Amniotic stem cell (primary cell): ENCODE results near the gene HNRNPA1.
A peak's percentile ranks its signal among the peaks of the same experiment; 100 is the strongest.
"Not testable (repeated sequence)": the region's sequence is repeated elsewhere in the genome, so short reads cannot be mapped to it uniquely, and the experiment has no call there.

ENCODE experiments used
- DNase-seq: peaks from one replicate; lab custom pipeline; 2025; lab: John Stamatoyannopoulos, UW

The HNRNPA1 gene

GRCh38 chr12:54276368-54276767 lies 4.2 kb upstream of the HNRNPA1 start:
- DNase-seq, result no peak

GRCh38 chr12:54277823-54278276 lies 2.7 kb upstream of the HNRNPA1 start:
- no peak for DNase-seq

- no peak for DNase-seq
Measured at GRCh38 chr12:54279227-54279631, 1.3 kb upstream of the HNRNPA1 start.

- DNase-seq, result peak; percentile 99
Measured at GRCh38 chr12:54279632-54280467, 676 bp upstream of the HNRNPA1 start, which contains the start of gene CBX5. Gene CBX5 (minus strand): TSS chr12:54280122. CDS start chr12:54257650, 22,472 bp downstream.

GRCh38 chr12:54281261-54281638 lies 724 bp downstream of the HNRNPA1 start:
- not testable (repeated sequence) for DNase-seq

GRCh38 chr12:54281694-54282093 lies 1.2 kb downstream of the HNRNPA1 start:
- DNase-seq, result not testable (repeated sequence)

GRCh38 chr12:54282949-54283593 lies 2.5 kb downstream of the HNRNPA1 start:
- DNase-seq, result no peak

- not testable (repeated sequence) for DNase-seq
Measured at GRCh38 chr12:54284070-54284780, 3.7 kb downstream of the HNRNPA1 start.

- DNase-seq, result no peak
Measured at GRCh38 chr12:54285150-54286041, 4.9 kb downstream of the HNRNPA1 start.

- DNase-seq, result no peak
Measured at GRCh38 chr12:54286042-54287030, 5.8 kb downstream of the HNRNPA1 start.

- no peak for DNase-seq
Measured at GRCh38 chr12:54287261-54288157, 7.0 kb downstream of the HNRNPA1 start.

- DNase-seq, result no peak
Measured at GRCh38 chr12:54292083-54292930, 11.8 kb downstream of the HNRNPA1 start.

GRCh38 chr12:54292931-54293241 lies 12.4 kb downstream of the HNRNPA1 start:
- no peak for DNase-seq

GRCh38 chr12:54294152-54294952 lies 13.8 kb downstream of the HNRNPA1 start:
- no peak for DNase-seq

- DNase-seq, result no peak
Measured at GRCh38 chr12:54294953-54295566, 14.5 kb downstream of the HNRNPA1 start.

GRCh38 chr12:54296393-54297099 lies 16.0 kb downstream of the HNRNPA1 start:
- DNase-seq, result no peak

- no peak for DNase-seq
Measured at GRCh38 chr12:54298904-54299303, 18.4 kb downstream of the HNRNPA1 start.
